Activated CD8-positive, alpha-beta memory T cell treated with anti-CD3 and anti-CD28 coated beads, Interleukin-2, amount 50 U/mL, for 24 hours (primary cell): ENCODE measurements around the gene FOXA1.
"Not testable (repeated sequence)": the region's sequence is repeated elsewhere in the genome, so short reads cannot be mapped to it uniquely, and the experiment has no call there.

ENCODE experiments used
- DNase-seq: peaks from one replicate; pipeline ENCODE4 v3.0.0-alpha.2; 2020; ENCODE audit errors: extremely low read depth

The FOXA1 gene

DNA sequence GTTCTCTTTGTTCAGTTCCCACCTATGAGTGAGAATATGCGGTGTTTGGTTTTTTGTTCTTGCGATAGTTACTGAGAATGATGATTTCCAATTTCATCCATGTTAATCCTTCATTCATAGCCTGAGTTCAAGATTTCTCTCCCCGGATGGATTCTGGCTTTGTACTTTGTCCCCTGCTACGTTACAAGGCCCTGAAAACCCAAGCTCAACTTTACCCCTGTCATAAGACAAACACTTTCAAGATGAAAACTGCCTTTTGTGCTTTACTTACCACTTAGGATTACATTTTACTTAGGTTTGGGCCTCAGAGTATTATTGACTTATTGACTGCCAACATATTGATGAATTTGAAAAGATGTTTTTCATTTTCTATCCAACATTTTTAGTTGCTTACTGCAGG is 36.3 kb downstream of the FOXA1 start:
- no peak for DNase-seq

DNA sequence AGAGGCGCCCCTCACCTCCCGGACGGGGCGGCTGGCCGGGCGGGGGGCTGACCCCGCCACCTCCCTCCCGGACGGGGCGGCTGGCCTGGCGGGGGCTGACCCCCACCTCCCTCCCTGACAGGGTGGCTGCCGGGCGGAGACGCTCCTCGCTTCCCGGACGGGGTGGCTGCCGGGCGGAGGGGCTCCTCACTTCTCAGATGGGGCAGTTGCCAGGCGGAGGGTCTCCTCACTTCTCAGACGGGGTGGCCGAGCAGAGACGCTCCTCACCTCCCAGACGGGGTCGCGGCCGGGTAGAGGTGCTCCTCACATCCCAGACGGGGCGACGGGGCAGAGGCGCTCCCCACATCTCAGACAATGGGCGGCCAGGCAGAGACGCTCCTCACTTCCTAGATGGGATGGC is 39.5 kb downstream of the FOXA1 start:
- not testable (repeated sequence) for DNase-seq

GRCh38 chr14:37553935-37554550 is 41.0 kb downstream of the FOXA1 start:
- no peak for DNase-seq

DNA sequence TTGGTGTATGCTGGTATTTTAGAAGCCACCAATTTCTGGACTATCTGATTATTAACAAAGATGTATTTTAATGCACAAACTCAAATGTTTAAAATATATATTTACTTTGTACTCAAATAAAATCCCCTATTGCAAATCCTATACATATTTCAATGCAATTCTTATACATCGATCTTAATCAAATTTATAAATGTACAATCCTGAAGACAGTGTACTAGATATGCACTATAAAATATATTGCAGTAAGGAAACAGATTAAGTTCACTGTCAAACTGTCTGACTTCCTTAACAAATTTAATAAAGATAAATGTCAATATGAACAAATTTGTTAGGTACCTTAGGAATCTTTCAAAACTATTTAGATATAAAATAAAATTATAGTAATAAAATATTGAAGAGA is 43.9 kb downstream of the FOXA1 start:
- DNase-seq, result no peak

DNA sequence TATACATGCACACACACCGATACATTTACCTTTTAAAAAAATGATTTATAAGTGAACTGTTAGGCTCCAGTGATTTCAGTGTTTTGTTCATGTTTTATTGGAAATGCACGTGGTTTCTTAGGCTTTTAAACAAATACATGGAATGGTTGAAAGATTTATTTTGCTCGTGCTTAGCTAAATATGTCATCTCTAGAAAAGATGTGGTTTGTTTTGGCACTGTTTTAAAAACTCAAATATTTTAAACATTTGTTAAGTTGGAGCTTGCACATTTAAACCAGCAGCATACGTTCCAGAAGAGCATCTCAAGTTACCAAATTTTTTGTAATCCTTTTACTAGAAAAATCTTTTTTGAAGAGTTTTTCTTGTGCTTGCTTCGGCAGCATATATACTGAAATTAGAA is 44.5 kb downstream of the FOXA1 start:
- no peak for DNase-seq

GRCh38 chr14:37546621-37547447 is 48.2 kb downstream of the FOXA1 start:
- no peak for DNase-seq

DNA sequence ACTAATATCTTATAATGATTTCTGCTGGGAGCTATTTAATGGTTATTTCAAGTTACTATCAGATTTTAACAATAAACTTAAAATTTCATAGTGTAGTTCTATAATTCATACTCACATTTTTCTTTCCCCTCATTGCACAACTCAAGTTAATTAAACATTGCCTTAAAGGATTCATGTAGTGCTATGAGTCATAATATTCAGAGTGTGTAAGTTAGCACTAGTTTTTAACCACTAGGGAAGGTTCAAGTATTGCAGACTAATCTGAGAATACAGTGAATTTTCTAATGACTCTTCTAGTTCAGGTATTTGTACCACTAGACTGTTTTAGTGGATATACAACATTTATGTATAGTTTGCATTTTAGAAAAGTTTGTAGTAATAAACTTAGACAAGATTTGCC is 49.9 kb downstream of the FOXA1 start:
- no peak for DNase-seq

GRCh38 chr14:37544407-37544806 is 50.6 kb downstream of the FOXA1 start:
- no peak for DNase-seq

DNA sequence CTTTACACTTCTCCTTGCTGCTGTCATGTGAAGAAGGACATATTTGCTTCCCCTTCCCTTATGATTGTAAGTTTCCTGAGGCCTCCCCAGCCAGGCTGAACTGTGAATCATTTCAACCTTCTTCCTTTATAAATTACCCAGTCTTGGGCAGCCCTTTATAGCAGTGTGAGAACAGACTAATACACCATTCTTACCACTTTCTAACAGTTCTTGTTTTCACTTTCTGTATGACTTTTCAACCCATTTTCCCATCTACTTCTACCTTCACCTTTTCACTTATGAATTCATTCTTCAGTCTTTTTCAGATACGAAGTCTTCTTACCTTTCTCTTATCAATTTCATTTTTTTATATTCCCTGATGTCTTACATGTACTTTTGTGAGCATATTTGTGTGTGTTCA is 55.1 kb downstream of the FOXA1 start:
- DNase-seq, result no peak
